Neural progenitor cell (in vitro differentiated cells): ENCODE results near the gene ZNF423. TPM values are rescaled to one million over a fixed set of nuclear protein-coding genes. Genes with fewer than 3 reads are reported as not detected.

ENCODE experiments used
- DNase-seq: peaks from one replicate; pipeline ENCODE4 v3.0.0-alpha.2; 2016; ENCODE audit warnings: low spot score
- H2AFZ ChIP-seq: fragments of 200-600 bp; sonication (generic); replicated peaks from 2 replicates; pipeline ENCODE4 v1.6.1; 2016; ENCODE audit warnings: antibody characterized with exemption
- H3F3A ChIP-seq: fragments of 200-600 bp; sonication (generic); 2 replicates; pipeline ENCODE4 v1.6.1; 2016; ENCODE audit warnings: antibody characterized with exemption, low read depth
- H3K27ac ChIP-seq: fragments of 200-600 bp; sonication (generic); 2 replicates; pipeline ENCODE4 v1.5.1; 2016; ENCODE audit warnings: mild to moderate bottlenecking
- H3K27me3 ChIP-seq: fragments of 200-600 bp; sonication (generic); 2 replicates; pipeline ENCODE4 v1.6.1; 2016; ENCODE audit warnings: mild to moderate bottlenecking, moderate library complexity
- H3K36me3 ChIP-seq: fragments of 200-600 bp; sonication (generic); 2 replicates; pipeline ENCODE4 v1.5.1; 2016
- H3K4me1 ChIP-seq: fragments of 200-600 bp; sonication (generic); 2 replicates; pipeline ENCODE4 v1.6.1; 2016; ENCODE audit warnings: mixed run types
- H3K4me2 ChIP-seq: fragments of 200-600 bp; sonication (generic); 2 replicates; pipeline ENCODE4 v1.6.1; 2016
- H3K4me3 ChIP-seq: fragments of 200-600 bp; sonication (generic); 2 replicates; pipeline ENCODE4 v1.5.1; 2016
- H3K79me2 ChIP-seq: fragments of 200-600 bp; sonication (generic); 2 replicates; pipeline ENCODE4 v1.6.1; 2016; ENCODE audit warnings: low read depth
- H3K9ac ChIP-seq: fragments of 200-600 bp; sonication (generic); 2 replicates; pipeline ENCODE4 v1.6.1; 2016
- H3K9me3 ChIP-seq: fragments of 200-600 bp; sonication (generic); 2 replicates; pipeline ENCODE4 v1.5.1; 2016; ENCODE audit warnings: low read depth
- H4K20me1 ChIP-seq: fragments of 200-600 bp; sonication (generic); 2 replicates; pipeline ENCODE4 v1.6.1; 2016; ENCODE audit warnings: low read depth
- H3K27ac Mint-ChIP-seq: 3 replicates; pipeline ENCODE4 v1.8.0; 2021; ENCODE audit warnings: mixed read lengths
- H3K27me3 Mint-ChIP-seq: 2 replicates; pipeline ENCODE4 v1.8.0; 2022; ENCODE audit warnings: low read depth, mild to moderate bottlenecking, inconsistent platforms, moderate library complexity, mixed read lengths; ENCODE audit not compliant: insufficient read depth
- H3K36me3 Mint-ChIP-seq: 3 replicates; pipeline ENCODE4 v1.8.0; 2021; ENCODE audit warnings: mixed read lengths
- H3K4me1 Mint-ChIP-seq: 3 replicates; pipeline ENCODE4 v1.8.0; 2021; ENCODE audit warnings: mixed read lengths
- H3K4me3 Mint-ChIP-seq: 3 replicates; pipeline ENCODE4 v1.8.0; 2021; ENCODE audit warnings: mild to moderate bottlenecking, moderate library complexity, mixed read lengths
- H3K9me3 Mint-ChIP-seq: 3 replicates; pipeline ENCODE4 v1.8.0; 2020; ENCODE audit warnings: mixed read lengths
- EZH2 ChIP-seq: fragments of 200-600 bp; sonication (generic); IDR thresholded peaks from 2 replicates; pipeline ENCODE4 v1.6.1; 2017; ENCODE audit warnings: antibody characterized with exemption, mild to moderate bottlenecking, moderate library complexity
- EZH2phosphoT487 ChIP-seq: fragments of 200-600 bp; sonication (generic); IDR thresholded peaks from 2 replicates; pipeline ENCODE4 v1.6.1; 2017; ENCODE audit warnings: antibody characterized with exemption
- total RNA-seq: library from RNA; depleted of rRNA; stranded (reverse); fragments of >200 nt; gene quantifications from 2 replicates; pipeline ENCODE4 v1.2.3, GENCODE V29; 2015; ENCODE audit warnings: low replicate concordance
- TF ChIP-seq, protein P1 (sequence below): fragments of 200-600 bp; sonication (generic); IDR thresholded peaks from 2 replicates; pipeline ENCODE4 v1.5.1; 2017; ENCODE audit warnings: antibody characterized with exemption, mild to moderate bottlenecking

Gene ZNF423
- total RNA-seq, 1 donor from 2014 or later: 21.9 TPM

GRCh38 chr16:49660626-49661025 lies 195.3 kb downstream of the ZNF423 start:
- H2AFZ ChIP-seq: no peak overlapping the region
- H3K36me3 ChIP-seq: no peaks in the 10 kb centered on the region
- H3K9ac ChIP-seq: no peak overlapping the region
- H3K79me2 ChIP-seq: peaks cover 24% of the 10 kb centered on the region
- no peak overlapping the region for H3K4me2 ChIP-seq
- H3K9me3 Mint-ChIP-seq: no peaks in the 10 kb centered on the region
- H3K36me3 Mint-ChIP-seq: peaks cover 12% of the 10 kb centered on the region
- H4K20me1 ChIP-seq: peaks cover 43% of the 10 kb centered on the region
- peaks cover 5% of the 10 kb centered on the region for H3K27me3 Mint-ChIP-seq
- H3K4me3 ChIP-seq: no peak overlapping the region
- H3K4me3 Mint-ChIP-seq: no peak overlapping the region
- H3K27ac ChIP-seq: no peak overlapping the region
- TF ChIP-seq EZH2 (no peak), EZH2phosphoT487 (no peak)
- TF ChIP-seq, protein P1, sequence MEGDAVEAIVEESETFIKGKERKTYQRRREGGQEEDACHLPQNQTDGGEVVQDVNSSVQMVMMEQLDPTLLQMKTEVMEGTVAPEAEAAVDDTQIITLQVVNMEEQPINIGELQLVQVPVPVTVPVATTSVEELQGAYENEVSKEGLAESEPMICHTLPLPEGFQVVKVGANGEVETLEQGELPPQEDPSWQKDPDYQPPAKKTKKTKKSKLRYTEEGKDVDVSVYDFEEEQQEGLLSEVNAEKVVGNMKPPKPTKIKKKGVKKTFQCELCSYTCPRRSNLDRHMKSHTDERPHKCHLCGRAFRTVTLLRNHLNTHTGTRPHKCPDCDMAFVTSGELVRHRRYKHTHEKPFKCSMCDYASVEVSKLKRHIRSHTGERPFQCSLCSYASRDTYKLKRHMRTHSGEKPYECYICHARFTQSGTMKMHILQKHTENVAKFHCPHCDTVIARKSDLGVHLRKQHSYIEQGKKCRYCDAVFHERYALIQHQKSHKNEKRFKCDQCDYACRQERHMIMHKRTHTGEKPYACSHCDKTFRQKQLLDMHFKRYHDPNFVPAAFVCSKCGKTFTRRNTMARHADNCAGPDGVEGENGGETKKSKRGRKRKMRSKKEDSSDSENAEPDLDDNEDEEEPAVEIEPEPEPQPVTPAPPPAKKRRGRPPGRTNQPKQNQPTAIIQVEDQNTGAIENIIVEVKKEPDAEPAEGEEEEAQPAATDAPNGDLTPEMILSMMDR: no peak
- no peaks in the 10 kb centered on the region for H3K27me3 ChIP-seq
- H3K9me3 ChIP-seq: no peaks in the 10 kb centered on the region
- no peaks in the 10 kb centered on the region for H3F3A ChIP-seq
- peaks cover 21% of the 10 kb centered on the region for H3K4me1 ChIP-seq
- DNase-seq: no peak
- H3K4me1 Mint-ChIP-seq: peaks cover 64% of the 10 kb centered on the region
- H3K27ac Mint-ChIP-seq: no peak overlapping the region

DNA sequence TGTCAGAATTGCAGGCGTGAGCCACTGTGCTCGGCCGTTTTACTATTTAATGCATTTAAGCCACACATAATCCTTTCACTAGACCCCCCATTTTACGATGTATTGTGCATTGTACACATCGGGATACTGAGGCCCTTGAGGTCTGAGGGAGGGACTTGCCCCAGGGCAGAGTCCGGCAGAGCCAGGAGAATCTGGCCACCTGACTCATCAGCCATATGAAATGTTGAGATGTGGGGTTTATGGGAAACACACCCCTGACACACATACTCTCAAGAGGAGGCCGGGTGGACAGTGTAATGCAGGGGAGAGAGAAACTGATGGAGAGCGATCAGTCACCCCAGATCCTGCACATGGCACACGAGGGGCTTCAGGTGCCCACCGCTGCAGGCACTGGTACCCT lies 196.6 kb downstream of the ZNF423 start:
- Mint-ChIP-seq H3K36me3 (peaks cover 12% of the 10 kb centered on the region), H3K4me3 (no peak overlapping the region), H3K4me1 (peaks cover 60% of the 10 kb centered on the region), H3K27me3 (peaks cover 5% of the 10 kb centered on the region), H3K27ac (no peak overlapping the region), H3K9me3 (no peaks in the 10 kb centered on the region)
- H3K9me3 ChIP-seq: no peaks in the 10 kb centered on the region
- H3K27me3 ChIP-seq: no peaks in the 10 kb centered on the region
- no peaks in the 10 kb centered on the region for H3K36me3 ChIP-seq
- no peak overlapping the region for H3K27ac ChIP-seq
- peaks cover 14% of the 10 kb centered on the region for H3K79me2 ChIP-seq
- H3K9ac ChIP-seq: no peak overlapping the region
- no peak for DNase-seq
- no peaks in the 10 kb centered on the region for H3F3A ChIP-seq
- no peak overlapping the region for H3K4me3 ChIP-seq
- H2AFZ ChIP-seq: no peak overlapping the region
- peaks cover 8% of the 10 kb centered on the region for H3K4me1 ChIP-seq
- peaks cover 42% of the 10 kb centered on the region for H4K20me1 ChIP-seq
- TF ChIP-seq EZH2phosphoT487 (no peak), EZH2 (no peak)
- TF ChIP-seq, protein P1: no peak
- no peak overlapping the region for H3K4me2 ChIP-seq

GRCh38 chr16:49658531-49658930 lies 197.4 kb downstream of the ZNF423 start:
- H3K27ac ChIP-seq: no peak overlapping the region
- Mint-ChIP-seq H3K9me3 (no peaks in the 10 kb centered on the region), H3K4me1 (peaks cover 59% of the 10 kb centered on the region), H3K27me3 (peaks cover 10% of the 10 kb centered on the region), H3K27ac (peak overlapping the region; percentile 87), H3K36me3 (peaks cover 12% of the 10 kb centered on the region), H3K4me3 (no peak overlapping the region)
- peaks cover 4% of the 10 kb centered on the region for H3K4me1 ChIP-seq
- H3F3A ChIP-seq: no peaks in the 10 kb centered on the region
- no peak overlapping the region for H3K9ac ChIP-seq
- no peaks in the 10 kb centered on the region for H3K27me3 ChIP-seq
- H3K9me3 ChIP-seq: no peaks in the 10 kb centered on the region
- H3K36me3 ChIP-seq: no peaks in the 10 kb centered on the region
- H4K20me1 ChIP-seq: peaks cover 39% of the 10 kb centered on the region
- DNase-seq: no peak
- TF ChIP-seq EZH2phosphoT487 (no peak), EZH2 (no peak)
- TF ChIP-seq, protein P1: no peak
- no peak overlapping the region for H3K4me3 ChIP-seq
- no peak overlapping the region for H2AFZ ChIP-seq
- peaks cover 14% of the 10 kb centered on the region for H3K79me2 ChIP-seq
- H3K4me2 ChIP-seq: no peak overlapping the region
